GM20431 (cell line): ENCODE measurements around the gene MYZAP.

Experiments used
- in situ Hi-C: fragments of 300-500 bp; cut with MseI, MboI; formaldehyde crosslinking; loops from one replicate; pipeline ENCODE4 v1.15.0; 2020; ENCODE audit warnings: low sequenced_read_pairs; ENCODE audit not compliant: unreplicated experiment

MYZAP gene

GRCh38 chr15:57728436-57728835 lies 136.7 kb downstream of the MYZAP start:
- in situ Hi-C loops = no loop called here

- in situ Hi-C loops = no loop called here
Observed at GRCh38 chr15:57730876-57731275, 139.2 kb downstream of the MYZAP start.

- in situ Hi-C loops = no loop called here
Observed at GRCh38 chr15:57731530-57732103, 139.9 kb downstream of the MYZAP start.

- in situ Hi-C loops = no loop called here
Observed at GRCh38 chr15:57732526-57733331, 141.0 kb downstream of the MYZAP start.

GRCh38 chr15:57734860-57735259 lies 143.2 kb downstream of the MYZAP start:
- in situ Hi-C loops = no loop called here
